DMS153 treated with DMSO at 0.1 percent for 48 hours (cell line): ENCODE data around the gene MRPL42.
A peak's percentile ranks its signal among the peaks of the same experiment; 100 is the strongest.
"Not testable (repeated sequence)": the region's sequence is repeated elsewhere in the genome, so short reads cannot be mapped to it uniquely, and the experiment has no call there.

ENCODE experiments used
- DNase-seq: peaks from one replicate; lab custom pipeline; 2025; ENCODE audit not compliant: unreplicated experiment; lab: John Stamatoyannopoulos, UW

The MRPL42 gene

GRCh38 chr12:93497456-93497855 is 30.1 kb downstream of the MRPL42 start:
- no peak for DNase-seq

GRCh38 chr12:93498813-93499212 is 31.5 kb downstream of the MRPL42 start:
- not testable (repeated sequence) for DNase-seq

- no peak for DNase-seq
Observed at GRCh38 chr12:93500201-93500600, 32.9 kb downstream of the MRPL42 start.

DNA sequence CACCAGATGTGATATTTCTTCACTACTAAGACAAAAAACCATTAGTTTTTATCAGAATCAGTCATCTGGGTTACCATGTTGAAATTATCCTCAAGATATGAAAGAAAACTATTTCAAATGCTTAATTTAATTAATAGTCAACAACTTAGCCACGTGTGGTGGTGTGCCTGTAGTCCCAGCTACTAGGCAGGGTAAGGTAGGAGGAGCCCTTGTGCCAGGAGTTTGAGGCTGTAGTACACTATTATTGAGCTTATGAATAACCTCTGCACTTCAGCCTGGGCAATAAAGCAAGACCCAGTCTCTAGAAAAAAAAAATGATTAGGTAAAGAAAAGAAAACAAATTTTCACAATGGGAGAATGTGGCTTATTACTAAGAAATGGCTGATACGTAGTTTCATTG is 33.4 kb downstream of the MRPL42 start:
- DNase-seq: no peak

DNA sequence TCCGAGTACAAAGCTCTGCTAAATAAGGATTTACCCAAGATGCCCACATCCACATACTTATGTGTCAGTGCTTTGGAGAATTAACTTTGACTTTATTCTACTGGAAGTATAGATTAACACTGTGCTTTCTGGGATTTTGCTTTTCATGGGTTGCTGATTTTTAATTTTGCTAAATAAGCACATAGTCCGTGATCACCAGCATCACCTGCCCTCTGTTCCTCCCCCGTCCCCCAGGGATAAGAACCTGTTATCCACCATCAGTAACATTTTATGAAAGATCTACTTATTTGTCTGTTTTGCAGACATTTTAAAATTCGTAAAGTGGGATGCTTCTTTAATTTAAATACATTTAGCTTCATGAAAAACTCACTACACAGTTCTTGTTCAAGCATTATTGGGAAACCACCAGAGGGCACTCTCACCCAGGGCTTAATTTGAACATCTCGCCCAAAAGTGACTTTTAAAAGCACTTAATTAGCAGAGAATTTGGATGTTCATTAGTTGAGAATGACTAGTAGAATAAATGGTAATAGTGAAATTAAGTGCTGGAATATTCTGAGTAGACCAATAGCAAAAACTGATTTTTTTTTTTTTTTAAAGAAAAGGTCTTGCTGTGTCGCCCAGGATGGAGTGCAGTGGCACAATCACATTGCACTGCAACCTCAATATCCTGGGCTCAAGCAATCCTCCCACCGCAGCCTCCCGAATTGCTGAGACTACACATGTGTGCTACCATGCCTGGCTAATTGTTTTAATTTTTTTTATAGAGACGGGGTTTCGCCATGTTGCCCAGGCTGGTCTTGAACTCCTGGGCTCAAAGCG is 35.7 kb downstream of the MRPL42 start:
- DNase-seq: peak; percentile 27

- DNase-seq: no peak
Observed at GRCh38 chr12:93507165-93507564, 39.9 kb downstream of the MRPL42 start.

DNA sequence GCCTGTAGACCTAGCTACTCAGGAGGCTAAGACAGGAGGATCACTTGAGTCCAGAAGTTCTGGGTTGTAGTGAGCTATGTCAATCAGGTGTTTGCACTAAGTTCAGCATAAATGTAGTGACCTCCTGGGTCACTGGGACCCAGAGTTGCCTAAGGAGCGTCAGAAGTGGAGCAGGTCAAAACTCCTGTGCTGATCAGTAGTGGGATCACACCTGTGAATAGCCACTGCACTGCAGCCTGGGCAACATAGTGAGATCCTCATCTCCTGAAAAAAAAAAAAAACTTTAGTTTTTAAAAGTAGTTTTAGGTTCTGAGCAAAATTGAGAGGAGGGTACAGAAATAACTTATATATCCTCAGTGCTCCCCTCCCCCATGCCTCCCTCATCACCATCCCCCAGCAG is 42.2 kb downstream of the MRPL42 start:
- DNase-seq: no peak

DNA sequence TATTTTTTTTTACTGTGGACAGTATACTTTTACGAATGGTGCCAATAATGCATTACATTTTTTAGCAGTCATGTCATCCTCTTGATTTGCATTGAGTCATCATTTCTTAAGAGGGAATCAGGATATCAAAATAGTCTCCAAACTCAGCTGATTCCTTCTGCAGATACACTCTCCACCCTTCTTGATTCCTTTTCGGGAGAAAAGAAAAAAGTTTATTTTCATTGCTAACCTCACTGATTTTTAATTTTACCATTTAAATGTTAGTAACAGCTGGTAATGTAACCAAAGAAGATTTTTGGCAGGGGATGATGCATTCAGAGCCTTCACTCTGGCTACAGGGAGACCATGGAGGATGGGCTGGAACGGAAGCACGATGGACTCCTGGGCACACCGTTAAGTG is 47.5 kb downstream of the MRPL42 start:
- no peak for DNase-seq

DNA sequence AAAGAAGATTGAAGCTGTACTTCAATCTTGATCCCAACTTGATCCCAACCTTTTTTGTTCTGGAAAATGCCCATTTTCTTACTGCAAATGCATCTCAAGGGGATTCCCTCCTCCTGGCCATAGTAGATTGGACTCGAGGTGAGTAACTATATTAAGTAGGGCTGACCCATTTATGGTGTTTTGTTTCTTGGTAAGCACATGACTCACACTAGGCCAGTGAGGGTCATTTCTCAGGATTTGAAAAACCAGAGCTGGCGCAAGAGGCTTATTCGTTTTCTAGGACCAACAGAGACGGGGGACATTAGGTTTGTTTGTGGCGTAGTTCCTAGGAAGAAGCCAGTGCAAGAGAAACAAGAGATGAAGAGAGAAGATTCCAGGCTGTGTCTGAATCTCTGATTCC is 51.4 kb downstream of the MRPL42 start:
- no peak for DNase-seq

GRCh38 chr12:93519859-93520258 is 52.5 kb downstream of the MRPL42 start:
- DNase-seq: no peak

- DNase-seq: no peak
Observed at GRCh38 chr12:93520454-93520853, 53.1 kb downstream of the MRPL42 start.

DNA sequence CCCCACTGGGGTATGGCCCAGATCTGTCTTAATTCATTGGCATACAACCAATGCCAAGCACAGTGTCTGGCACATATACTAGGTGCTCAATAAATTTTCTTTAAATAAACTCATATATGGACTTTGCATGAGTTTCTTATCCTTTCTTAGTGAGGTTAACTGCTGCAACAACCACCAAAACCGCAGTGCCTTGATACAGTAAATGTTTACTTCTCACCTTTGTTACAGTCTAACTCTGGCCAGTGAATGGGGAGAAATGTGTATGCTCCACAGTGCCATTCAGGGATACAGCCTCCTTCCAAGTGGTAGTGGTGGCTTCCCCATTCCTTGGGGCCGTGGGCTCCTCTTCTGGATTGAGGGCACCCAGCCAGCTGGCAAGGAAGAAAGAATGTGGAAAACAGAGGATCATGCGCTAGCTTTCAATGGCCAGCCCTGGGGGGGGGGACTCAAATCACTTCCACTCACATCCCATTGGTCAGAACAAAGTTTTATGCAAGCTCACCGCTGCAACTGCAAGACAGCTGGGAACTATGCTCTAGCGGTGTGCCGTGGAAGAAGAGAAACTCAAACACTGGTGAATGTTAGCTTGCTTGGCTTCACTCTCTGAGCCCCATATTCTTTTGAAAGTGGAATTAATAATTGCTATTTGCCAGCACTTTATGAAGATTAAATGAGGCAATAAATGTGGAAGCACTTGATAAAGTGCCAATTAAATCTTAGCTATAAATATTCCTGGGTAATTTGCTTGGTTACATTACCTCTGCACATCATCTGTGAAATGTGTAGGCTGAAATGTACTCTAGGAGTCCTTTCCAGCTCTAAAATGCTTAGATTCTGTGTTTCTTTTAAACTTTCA is 54.1 kb downstream of the MRPL42 start:
- DNase-seq: no peak

GRCh38 chr12:93524386-93525133 is 57.2 kb downstream of the MRPL42 start:
- no peak for DNase-seq

DNA sequence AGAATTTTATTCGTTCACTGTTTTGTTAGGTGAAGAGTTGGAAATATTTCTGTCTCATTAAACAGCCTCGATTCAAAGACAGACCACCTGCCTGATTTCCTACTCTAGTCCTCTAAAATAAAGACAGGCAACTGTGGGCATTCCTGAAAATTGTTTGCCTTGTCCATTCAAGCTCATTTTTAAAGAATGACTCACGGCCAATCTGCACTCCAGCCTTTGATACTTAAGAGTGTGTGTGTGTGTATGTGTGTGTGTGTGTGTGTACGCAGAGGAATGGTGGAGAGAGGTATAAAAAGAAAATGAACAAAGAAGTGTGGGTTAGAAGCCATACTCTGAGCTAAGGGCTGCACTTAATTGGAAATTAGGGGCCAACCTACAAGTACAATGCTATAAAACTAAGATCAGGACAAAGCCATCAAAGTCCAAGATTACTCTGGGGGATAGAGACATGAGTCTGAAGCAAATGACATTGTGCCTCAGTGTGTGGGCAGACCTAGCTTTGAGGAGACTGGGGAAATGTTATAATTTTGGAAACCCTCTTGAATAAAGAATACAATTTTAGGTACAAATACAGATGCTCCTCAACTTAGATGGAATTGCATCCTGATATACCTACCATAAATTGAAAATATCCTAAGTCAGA is 59.6 kb downstream of the MRPL42 start:
- DNase-seq: no peak

DNA sequence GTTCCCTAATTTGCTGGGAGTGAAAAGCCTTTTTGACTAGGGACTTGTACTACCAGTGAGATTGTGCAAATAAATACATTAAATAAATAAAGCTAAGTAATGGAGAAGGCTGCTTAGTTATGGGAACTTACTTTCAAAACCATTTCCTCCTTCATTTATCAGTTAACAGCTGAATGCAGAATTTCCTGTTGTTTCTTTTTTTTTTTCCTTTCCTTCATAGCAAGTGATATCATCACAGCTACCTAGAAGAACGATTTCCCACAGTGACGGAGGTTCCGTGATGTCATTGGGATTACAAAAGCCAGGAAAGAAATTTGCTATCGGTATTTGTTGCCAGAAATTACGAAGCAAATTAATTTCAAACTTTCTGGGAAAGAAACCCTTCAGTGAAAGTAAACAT is 63.0 kb downstream of the MRPL42 start:
- DNase-seq: no peak

DNA sequence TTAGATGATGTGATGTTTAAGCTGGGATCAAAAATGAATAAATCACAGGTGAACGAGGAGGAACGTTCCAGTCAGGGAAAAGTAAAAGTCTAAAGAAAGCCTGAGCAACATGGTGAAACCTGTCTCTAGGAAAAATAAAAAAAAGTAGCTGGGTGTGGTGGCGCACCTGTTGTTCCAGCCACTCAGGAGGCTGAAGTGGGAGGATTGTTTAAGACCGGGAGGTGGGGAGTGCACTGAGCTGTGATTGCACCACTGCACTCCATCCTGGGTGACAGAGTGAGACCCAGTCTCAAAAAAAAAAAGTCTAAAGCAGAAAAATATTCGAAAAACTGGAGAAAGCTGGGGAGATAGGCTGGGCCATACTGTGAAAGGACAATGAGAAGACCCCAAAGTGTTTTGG is 66.0 kb downstream of the MRPL42 start:
- DNase-seq: no peak

- DNase-seq: no peak
Observed at GRCh38 chr12:93536111-93536765, 68.9 kb downstream of the MRPL42 start.

- DNase-seq: no peak
Observed at GRCh38 chr12:93536766-93537488, 69.6 kb downstream of the MRPL42 start.

DNA sequence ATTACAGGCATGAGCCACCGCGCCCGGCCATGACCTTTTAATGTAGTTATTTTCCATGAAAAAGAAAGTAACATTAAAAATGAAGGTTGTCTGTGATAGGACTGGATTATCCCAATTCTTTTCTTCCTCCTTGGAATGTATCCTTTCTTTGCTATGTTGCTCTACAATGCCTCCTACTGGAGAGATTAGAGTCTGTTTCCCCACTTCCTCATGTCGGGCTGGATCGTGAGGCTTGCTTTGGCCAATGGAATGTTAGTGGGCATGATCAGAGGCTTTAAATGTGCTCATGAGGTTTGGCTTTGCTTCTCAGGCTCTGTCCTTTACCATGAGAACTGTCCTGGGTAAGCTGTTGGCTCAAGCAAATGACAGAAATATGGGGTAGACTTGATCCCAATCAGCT is 70.5 kb downstream of the MRPL42 start:
- DNase-seq: no peak

DNA sequence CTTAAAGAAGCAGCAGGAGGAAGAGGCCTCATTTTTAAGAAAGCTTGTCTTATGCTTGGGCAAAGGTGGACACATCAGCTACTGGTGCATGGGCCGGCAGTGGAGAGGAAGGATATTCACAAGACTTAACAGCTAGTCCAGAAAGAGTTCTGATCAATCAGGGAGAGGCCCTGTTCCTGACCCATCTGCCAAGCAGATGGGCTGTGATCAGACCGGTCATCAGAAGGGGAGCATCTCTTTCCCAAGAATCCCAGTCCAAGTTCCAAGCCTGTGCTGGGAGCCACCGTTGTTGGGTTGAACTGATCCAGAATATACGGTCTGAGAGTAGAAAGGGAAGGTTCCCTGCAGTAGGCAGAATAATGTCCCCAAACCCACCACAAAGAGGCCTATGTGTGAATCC is 72.5 kb downstream of the MRPL42 start:
- DNase-seq: no peak
